HUES48 (cell line): ENCODE data around the gene TWNK.

Source experiments
- H3K27ac ChIP-seq: one replicate; pipeline ENCODE4 v1.7.0; 2013; ENCODE audit warnings: low read depth, low read length, inconsistent platforms
- H3K27me3 ChIP-seq: 2 replicates; pipeline ENCODE4 v1.6.1; 2013; ENCODE audit warnings: mild to moderate bottlenecking, low read length; ENCODE audit not compliant: control insufficient read depth, insufficient read depth
- H3K36me3 ChIP-seq: 2 replicates; pipeline ENCODE4 v1.6.1; 2013; ENCODE audit warnings: low read length; ENCODE audit not compliant: control insufficient read depth, insufficient read depth
- H3K4me1 ChIP-seq: 2 replicates; pipeline ENCODE4 v1.6.1; 2013; ENCODE audit warnings: mild to moderate bottlenecking, low read length; ENCODE audit not compliant: control insufficient read depth, insufficient read depth
- H3K4me3 ChIP-seq: 2 replicates; pipeline ENCODE4 v1.5.1; 2013; ENCODE audit warnings: mild to moderate bottlenecking, low read depth, low read length
- H3K9ac ChIP-seq: 2 replicates; pipeline ENCODE4 v1.6.1; 2013; ENCODE audit warnings: mild to moderate bottlenecking, low read depth, low read length, moderate library complexity
- H3K9me3 ChIP-seq: 2 replicates; pipeline ENCODE4 v1.6.1; 2013; ENCODE audit warnings: low read length; ENCODE audit not compliant: control insufficient read depth, insufficient read depth

Gene TWNK

DNA sequence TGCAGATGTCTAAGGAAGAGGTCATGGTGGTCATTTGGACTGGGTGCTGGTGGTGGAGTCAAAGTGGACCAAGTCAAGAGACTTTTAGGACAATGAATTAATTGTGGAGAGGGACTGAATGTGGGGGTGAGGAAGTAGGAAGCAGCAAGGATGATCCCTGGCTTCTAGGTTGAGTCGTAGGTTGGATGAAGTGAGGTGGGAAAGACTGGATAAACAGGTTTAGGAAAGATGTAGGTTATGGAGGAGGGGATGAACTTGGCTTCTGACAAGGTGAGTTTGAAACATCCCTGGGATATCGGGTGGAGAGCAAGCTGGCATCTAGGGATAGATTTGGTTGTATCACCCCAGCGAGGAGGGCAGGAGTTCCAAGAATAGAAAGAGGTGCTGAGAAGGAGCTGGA, 10.4 kb upstream of the TWNK start:
- Histone ChIP-seq H3K9me3 (no peaks in the 10 kb centered on the region), H3K27ac (no peak overlapping the region), H3K36me3 (peaks cover 26% of the 10 kb centered on the region), H3K4me1 (no peaks in the 10 kb centered on the region; the same call in 1 of the 2 replicates), H3K9ac (no peak overlapping the region), H3K4me3 (no peak overlapping the region), H3K27me3 (no peaks in the 10 kb centered on the region)

DNA sequence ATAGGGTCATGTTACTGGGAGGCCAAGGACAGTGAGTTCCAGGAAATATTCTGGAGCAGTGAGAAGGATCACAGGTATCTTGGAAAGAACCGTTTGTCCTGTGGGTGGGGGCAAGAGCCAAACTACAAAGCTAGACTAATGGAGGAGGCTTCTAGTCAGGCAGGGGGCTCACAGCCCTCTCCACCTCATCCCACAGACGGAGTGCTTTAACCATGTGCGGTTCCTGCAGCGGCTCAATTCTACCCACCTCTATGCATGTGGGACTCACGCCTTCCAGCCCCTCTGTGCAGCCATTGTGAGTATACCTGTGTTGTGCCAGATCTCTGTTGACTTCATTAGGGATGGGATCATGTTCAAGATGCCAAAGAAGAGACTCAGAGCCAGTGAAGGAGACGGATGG, 9.9 kb upstream of the TWNK start:
- Histone ChIP-seq H3K4me1 (no peaks in the 10 kb centered on the region), H3K9ac (no peak overlapping the region), H3K36me3 (peaks cover 26% of the 10 kb centered on the region), H3K4me3 (no peak overlapping the region), H3K9me3 (no peaks in the 10 kb centered on the region), H3K27ac (no peak overlapping the region), H3K27me3 (no peaks in the 10 kb centered on the region)

DNA sequence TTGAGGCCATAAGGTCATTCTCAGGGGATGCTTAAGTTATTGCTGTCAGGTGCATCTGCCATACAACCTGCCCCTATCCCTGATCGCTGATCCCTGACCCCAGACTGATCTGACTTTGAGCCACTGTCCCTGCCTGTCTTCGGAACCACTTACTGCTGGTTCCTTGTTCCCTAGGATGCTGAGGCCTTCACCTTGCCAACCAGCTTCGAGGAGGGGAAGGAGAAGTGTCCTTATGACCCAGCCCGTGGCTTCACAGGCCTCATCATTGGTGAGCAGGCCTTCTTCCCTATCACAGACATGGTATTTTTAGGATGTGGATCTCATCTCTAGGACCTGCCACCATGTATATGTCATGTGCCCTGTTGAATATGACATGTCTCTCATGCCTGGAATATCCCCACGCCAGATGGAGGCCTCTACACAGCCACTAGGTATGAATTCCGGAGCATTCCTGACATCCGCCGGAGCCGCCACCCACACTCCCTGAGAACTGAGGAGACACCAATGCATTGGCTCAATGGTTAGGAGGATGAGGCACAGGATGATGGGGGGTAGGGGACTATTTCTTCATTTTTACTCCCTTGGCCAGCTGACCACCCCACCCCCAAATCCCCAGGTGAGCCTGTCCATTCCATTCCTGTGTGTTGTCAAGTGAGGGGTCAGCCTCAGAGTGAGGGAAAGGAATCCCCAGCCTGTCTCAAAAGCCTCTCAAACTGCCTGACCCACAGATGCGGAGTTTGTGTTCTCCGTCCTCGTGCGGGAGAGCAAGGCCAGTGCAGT, 9.0 kb upstream of the TWNK start:
- no peak overlapping the region for H3K9ac ChIP-seq
- no peak overlapping the region for H3K27ac ChIP-seq
- H3K9me3 ChIP-seq = no peaks in the 10 kb centered on the region
- no peaks in the 10 kb centered on the region for H3K4me1 ChIP-seq
- no peak overlapping the region for H3K4me3 ChIP-seq
- H3K27me3 ChIP-seq = no peaks in the 10 kb centered on the region
- H3K36me3 ChIP-seq = peaks cover 31% of the 10 kb centered on the region

DNA sequence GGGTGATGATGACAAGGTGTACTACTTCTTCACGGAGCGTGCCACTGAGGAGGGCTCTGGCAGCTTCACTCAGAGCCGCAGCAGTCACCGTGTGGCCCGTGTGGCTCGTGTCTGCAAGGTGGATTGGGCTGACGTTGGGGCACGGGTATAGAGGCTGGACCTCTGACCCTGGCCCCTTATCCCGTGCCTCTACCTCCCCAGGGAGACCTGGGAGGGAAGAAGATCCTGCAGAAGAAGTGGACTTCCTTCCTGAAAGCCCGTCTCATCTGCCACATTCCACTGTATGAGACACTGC, 8.5 kb upstream of the TWNK start:
- H3K9me3 ChIP-seq = no peaks in the 10 kb centered on the region

DNA sequence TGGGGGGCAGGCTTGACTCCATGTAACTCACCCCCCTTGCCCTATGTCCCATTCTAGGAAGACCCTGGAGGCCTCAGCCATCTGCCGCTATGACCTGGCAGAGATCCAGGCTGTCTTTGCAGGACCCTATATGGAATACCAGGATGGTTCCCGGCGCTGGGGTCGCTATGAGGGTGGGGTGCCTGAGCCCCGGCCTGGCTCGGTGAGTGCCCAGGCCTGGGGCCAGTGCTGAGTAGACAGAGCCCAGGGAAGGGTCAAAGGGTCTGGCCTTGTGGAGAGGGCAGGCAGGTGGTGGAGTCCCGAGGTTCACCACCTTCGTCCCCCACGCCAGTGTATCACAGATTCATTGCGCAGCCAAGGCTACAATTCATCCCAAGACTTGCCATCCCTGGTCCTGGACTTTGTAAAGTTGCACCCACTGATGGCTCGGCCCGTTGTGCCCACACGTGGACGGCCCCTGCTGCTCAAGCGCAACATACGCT, 7.5 kb upstream of the TWNK start:
- no peaks in the 10 kb centered on the region for H3K27me3 ChIP-seq
- H3K27ac ChIP-seq = no peak overlapping the region
- H3K9me3 ChIP-seq = no peaks in the 10 kb centered on the region
- H3K4me1 ChIP-seq = no peaks in the 10 kb centered on the region
- peaks cover 32% of the 10 kb centered on the region for H3K36me3 ChIP-seq
- no peak overlapping the region for H3K4me3 ChIP-seq
- no peak overlapping the region for H3K9ac ChIP-seq

More for the DNA sequence above, 8.5 kb upstream of the TWNK start:
- Histone ChIP-seq H3K36me3 (peaks cover 32% of the 10 kb centered on the region), H3K27me3 (no peaks in the 10 kb centered on the region), H3K9ac (no peak overlapping the region), H3K4me1 (no peaks in the 10 kb centered on the region), H3K4me3 (no peak overlapping the region), H3K27ac (no peak overlapping the region)

DNA sequence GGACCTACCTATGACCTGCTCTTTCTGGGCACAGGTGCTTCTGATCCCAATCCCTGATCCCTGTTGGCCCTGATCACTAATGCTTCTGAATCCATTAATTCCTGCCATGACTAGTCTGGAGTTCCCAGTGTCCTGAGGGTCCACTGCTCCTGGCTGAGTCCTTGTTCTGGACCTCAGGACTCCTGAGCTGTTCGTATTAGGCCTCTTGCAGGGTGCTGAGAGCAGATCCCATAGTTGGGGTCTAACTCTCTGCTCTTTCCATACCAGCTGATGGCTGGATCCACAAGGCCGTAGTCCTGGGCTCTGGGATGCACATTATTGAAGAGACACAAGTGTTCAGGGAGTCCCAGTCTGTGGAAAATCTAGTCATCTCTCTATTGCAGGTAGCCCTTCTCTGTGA, 7.0 kb upstream of the TWNK start:
- no peak overlapping the region for H3K9ac ChIP-seq
- H3K4me3 ChIP-seq = no peak overlapping the region
- H3K36me3 ChIP-seq = peaks cover 35% of the 10 kb centered on the region
- no peaks in the 10 kb centered on the region for H3K9me3 ChIP-seq
- no peaks in the 10 kb centered on the region for H3K27me3 ChIP-seq
- H3K27ac ChIP-seq = no peak overlapping the region
- H3K4me1 ChIP-seq = no peaks in the 10 kb centered on the region

DNA sequence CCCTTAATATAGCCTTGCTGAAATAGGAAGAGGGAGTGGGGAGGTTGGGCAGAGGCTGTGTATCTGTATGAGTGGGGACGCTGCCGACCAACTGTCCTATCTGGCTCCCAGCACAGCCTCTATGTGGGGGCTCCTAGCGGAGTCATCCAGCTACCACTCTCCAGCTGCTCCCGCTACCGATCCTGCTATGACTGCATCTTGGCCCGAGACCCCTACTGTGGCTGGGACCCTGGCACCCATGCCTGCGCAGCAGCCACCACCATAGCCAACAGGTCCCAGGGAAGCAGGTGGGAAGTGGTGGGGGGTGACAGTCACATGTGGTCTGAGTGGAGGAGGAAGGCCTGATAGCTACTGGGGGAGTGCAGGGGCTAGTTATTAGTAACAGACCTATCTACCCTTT, 6.6 kb upstream of the TWNK start:
- Histone ChIP-seq H3K4me3 (no peak overlapping the region), H3K27me3 (no peaks in the 10 kb centered on the region), H3K9me3 (no peaks in the 10 kb centered on the region), H3K36me3 (peaks cover 39% of the 10 kb centered on the region), H3K27ac (no peak overlapping the region), H3K4me1 (no peaks in the 10 kb centered on the region), H3K9ac (no peak overlapping the region)

DNA sequence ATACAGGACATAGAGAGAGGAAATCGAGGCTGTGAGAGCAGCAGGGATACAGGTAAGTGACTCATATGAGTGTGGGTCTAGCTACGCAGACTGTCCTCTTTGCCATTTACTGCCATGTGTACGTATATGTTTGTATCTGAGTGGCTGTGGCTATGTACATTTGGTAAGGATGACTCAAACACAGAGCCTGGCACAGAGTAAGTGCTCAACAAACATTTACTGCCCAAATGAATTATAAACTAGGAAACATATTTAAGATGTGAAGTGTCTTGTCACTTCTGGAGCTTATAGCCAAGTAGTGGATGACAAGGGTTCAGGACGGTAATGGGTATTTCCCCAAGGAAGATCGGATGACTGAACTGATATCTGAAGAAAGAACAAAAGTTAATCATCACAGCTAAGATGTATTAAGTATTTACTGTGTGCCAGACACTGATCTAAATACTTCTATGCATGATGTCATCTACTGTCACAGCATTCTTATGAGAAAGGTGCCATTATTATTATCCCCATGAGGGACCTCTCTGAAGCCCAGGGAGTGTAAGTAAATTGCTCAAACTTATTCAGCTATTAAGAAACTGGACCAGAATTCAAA, 6.1 kb upstream of the TWNK start:
- Histone ChIP-seq H3K9me3 (no peaks in the 10 kb centered on the region), H3K9ac (no peak overlapping the region), H3K36me3 (peaks cover 44% of the 10 kb centered on the region), H3K4me1 (peaks cover 1% of the 10 kb centered on the region; the same call in 1 of the 2 replicates), H3K27ac (no peak overlapping the region), H3K4me3 (no peak overlapping the region), H3K27me3 (no peaks in the 10 kb centered on the region)

DNA sequence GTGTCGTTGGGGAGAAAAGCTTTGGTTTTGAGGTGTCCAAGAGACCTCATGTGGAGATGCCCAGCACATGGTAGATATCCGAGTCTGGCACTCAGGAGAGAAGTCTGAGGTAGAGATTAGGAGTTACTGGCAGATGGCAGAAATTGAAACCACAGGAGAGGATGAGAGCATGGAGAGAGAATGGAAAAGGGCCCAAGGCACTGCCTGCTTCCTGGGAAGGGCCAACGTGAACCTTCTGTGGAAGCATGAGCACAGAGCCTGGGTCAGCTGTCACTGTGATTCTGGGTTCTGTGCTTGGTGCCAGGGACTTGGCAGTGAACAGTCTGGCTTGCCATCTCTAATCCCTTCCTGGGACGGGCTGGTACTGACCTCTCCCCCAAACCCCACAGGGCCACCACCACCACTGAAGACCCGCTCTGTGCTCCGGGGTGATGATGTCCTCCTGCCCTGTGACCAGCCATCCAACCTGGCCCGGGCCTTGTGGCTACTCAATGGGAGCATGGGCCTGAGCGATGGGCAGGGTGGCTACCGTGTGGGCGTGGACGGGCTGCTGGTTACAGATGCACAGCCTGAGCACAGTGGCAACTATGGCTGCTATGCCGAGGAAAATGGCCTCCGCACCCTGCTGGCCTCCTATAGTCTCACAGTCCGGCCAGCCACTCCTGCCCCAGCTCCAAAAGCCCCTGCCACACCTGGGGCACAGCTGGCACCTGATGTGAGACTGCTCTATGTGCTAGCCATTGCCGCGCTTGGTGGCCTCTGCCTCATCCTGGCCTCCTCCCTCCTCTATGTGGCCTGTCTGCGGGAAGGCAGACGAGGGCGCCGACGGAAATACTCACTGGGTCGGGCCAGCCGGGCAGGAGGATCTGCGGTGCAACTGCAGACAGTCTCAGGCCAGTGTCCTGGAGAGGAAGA, 4.2 kb upstream of the TWNK start:
- H3K36me3 ChIP-seq = peaks cover 44% of the 10 kb centered on the region
- H3K27ac ChIP-seq = no peak overlapping the region
- no peaks in the 10 kb centered on the region for H3K9me3 ChIP-seq
- no peak overlapping the region for H3K9ac ChIP-seq
- no peaks in the 10 kb centered on the region for H3K27me3 ChIP-seq
- H3K4me1 ChIP-seq = peaks cover 7% of the 10 kb centered on the region; the same call in 1 of the 2 replicates
- no peak overlapping the region for H3K4me3 ChIP-seq

DNA sequence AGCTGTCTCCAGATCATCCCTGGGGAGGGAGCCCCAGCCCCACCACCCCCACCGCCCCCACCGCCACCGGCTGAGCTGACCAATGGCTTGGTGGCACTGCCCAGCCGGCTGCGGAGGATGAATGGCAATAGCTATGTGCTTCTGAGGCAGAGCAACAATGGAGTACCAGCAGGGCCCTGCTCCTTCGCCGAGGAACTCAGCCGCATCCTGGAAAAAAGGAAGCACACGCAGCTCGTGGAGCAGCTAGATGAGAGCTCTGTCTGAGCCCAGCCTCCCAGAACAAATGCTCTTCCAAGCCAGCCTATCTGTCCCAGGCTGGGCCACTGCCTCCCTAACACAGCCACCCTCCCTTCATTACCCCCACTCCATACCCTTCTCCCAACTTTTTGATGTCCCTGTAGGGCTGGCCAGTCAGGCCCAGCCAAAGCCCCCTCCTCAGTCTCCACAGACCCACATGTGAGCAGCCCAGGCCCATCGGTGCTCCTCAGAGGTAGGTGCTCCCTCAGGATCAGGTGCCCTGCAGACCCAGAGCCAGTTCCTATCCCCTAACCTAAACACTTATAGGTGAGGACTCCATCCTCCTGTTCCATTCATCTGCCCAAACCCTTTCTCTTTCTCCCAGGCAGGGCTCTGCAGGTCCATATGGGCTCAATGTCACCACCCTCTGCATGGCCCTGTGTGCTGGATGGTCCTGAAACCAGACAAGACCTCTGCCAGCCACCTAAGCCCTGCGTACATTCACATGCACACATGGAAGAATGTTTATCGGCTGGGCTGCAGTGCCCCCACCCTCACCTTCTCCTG, 3.3 kb upstream of the TWNK start:
- Histone ChIP-seq H3K9ac (no peak overlapping the region), H3K27me3 (no peaks in the 10 kb centered on the region), H3K4me3 (no peak overlapping the region), H3K36me3 (peaks cover 45% of the 10 kb centered on the region), H3K4me1 (peaks cover 9% of the 10 kb centered on the region; the same call in 1 of the 2 replicates), H3K27ac (no peak overlapping the region), H3K9me3 (no peaks in the 10 kb centered on the region)
